GM18909 (cell line): Measurements from ENCODE around the gene PIP5K1B.

ENCODE experiments used
- ATAC-seq: cut with Tn5 transposase; IDR thresholded peaks from one replicate; pipeline ENCODE4 v1.9.1; 2021; ENCODE audit warnings: mild to moderate bottlenecking; ENCODE audit not compliant: unreplicated experiment, poor library complexity

PIP5K1B gene

GRCh38 chr9:68841276-68842052 lies 136.4 kb downstream of the PIP5K1B start:
- ATAC-seq, result no peak

- no peak for ATAC-seq
These were observed 137.5 kb downstream of the PIP5K1B start for GRCh38 chr9:68842568-68842967.

DNA sequence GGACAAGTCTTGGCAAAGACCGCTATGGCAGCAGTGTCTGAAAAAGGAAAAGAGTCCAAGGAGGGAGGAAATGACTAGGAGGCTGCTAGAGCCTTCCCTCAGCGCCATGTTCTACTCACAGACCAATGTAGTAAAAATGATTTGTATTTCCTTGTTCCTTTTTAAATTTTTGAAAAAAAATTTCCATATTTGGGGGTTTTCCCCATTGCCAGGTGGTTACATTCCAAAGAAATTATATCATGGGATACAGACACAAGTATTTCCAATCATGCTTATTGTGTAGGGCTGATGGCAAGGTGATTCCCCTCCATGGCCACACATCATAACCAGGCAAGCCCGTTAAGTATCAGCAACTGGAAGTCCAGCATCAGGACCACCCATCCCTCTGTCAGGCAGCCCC lies 138.2 kb downstream of the PIP5K1B start:
- ATAC-seq, result no peak

GRCh38 chr9:68844157-68844556 lies 139.1 kb downstream of the PIP5K1B start:
- ATAC-seq, result no peak

- ATAC-seq, result peak; percentile 65
These were observed 139.9 kb downstream of the PIP5K1B start for GRCh38 chr9:68844631-68845612.

- peak; percentile 51 for ATAC-seq
These were observed 142.7 kb downstream of the PIP5K1B start for GRCh38 chr9:68847765-68848164.

- no peak for ATAC-seq
These were observed 146.6 kb downstream of the PIP5K1B start for GRCh38 chr9:68851657-68852056.

DNA sequence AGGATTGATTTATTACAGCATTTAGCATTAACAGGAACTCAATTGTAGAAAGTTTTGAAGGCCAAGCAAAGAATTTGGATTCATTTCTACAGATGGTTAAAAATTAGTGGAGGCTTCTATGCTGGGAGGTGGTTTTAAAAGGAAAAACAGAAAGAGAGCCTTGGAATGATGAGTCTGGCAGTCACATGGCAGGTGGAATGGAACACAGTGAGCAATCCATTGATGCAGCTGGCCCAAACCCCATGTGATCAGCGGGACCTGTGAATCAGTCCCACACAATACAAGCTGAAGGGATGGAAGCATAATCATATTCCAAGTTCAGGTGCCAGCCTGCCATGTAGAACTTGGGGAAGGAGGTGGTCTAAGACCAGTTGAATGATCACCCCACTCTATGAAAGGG lies 147.9 kb downstream of the PIP5K1B start:
- ATAC-seq, result no peak

GRCh38 chr9:68859347-68859746 lies 154.3 kb downstream of the PIP5K1B start:
- no peak for ATAC-seq

- ATAC-seq, result no peak
These were observed 155.4 kb downstream of the PIP5K1B start for GRCh38 chr9:68860419-68860818.

GRCh38 chr9:68861436-68861835 lies 156.4 kb downstream of the PIP5K1B start:
- no peak for ATAC-seq

DNA sequence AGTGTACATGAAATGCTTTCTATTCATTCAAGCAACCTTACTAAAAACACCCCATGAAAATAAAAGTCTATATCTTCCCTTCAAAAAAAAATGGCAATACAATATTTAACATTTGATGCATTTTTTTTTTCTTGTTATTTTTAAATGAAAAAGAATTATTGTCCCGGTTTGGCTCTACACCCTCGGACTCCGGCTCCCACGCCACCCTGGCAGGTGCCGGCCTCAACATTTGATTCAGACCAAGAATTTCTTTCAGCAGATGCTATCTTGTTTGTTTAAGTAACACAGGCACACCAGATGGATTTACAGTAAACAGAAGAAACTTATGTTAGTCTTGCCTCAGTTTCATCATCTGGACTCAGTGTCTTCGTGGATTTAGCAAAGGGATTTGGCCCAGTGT lies 162.0 kb downstream of the PIP5K1B start:
- ATAC-seq, result no peak

DNA sequence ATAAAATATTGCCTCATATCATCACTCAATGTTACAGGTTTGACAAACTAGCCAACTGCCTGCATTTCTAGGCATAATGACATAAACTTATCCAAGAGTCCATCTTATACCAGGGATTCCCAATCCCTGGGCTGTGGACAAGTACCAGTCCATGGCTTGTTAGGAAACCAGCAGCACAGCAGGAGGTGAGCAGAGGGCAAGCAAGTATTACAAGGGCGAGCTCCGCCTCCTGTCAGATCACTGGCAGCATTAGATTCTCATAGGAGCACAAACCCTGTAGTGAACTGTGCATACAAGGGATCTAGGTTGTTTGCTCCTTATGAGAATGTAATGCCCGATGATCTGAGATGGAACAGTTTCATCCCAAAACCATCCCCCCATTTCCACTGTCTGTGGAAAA lies 164.0 kb downstream of the PIP5K1B start:
- no peak for ATAC-seq

DNA sequence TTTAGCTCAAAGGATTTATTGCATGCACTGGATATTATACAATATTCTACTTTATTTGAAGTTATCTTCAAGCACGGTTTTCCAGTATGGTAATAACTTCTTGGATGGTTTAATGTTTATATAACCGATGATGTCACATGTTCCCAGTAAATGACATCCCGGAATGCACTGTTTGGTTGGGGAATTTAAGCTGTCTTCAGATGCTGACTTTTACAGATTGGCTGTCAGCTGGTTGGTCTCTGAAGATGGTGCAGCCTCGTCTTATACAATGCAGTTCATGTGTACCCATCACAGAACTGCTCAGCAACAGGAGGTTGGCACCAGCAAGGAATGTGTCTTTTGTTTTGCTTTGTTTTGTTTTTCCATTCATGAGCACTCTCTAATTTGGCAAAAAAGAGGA lies 165.0 kb downstream of the PIP5K1B start:
- ATAC-seq, result no peak

DNA sequence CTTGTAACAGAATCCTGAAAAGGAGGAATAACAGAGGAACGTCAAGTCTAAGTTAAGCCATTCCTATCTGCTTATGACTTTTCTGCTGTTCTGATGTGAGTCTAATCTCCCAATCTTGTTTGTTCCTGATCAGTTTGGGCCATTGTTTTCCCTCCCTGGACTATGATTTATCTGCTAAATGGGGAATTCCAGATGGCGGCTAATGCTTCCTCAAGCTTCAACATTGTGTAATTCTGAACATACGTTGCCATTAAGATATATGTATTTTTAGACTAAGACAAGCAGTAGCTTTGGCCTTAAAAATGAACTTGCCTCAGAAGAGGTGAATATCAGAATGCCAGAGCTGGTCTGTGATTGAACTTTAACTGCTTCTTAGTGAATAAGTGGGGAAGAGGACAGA lies 166.2 kb downstream of the PIP5K1B start:
- ATAC-seq, result no peak

DNA sequence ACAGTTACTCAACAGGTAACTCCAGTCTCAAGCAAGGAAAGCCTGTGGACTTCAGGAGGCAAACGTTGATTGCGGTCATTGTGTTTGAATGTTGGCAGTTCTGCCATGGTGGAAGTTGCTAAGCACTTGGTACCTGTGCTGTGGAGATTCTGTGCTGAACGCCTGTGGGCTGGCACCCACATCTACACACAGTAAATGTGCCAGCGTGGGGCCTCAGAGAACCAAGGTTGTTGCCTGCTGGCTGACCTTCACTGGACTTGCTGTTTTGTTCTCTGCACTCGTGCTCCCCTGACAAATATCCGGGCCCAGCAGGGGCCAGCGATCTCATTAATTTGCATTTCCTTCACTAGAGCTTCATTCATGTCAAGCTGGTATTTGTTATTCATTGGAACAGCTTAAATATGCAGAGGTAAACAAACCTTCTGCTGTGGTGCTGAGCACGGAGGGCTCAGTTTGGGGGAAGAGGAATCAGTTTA lies 167.0 kb downstream of the PIP5K1B start:
- ATAC-seq, result no peak

DNA sequence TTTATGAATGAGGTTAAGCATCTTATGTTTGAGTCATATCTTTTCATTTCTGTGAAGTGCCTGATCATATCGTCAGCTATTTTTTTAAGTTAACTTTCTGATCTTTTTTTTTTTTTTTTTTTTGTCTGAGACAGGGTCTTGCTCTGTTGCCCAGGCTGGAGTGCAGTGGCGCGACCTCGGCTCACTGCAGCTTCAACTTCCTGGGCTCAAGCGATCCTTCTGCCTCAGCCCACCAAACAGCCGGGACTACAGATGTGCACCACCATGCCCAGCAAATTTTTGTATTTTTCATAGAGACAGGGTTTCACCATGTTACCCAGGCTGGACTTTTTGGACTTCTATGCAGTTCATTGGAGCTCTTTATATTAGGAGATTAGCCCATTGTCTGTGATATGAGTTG lies 168.1 kb downstream of the PIP5K1B start:
- ATAC-seq, result no peak

DNA sequence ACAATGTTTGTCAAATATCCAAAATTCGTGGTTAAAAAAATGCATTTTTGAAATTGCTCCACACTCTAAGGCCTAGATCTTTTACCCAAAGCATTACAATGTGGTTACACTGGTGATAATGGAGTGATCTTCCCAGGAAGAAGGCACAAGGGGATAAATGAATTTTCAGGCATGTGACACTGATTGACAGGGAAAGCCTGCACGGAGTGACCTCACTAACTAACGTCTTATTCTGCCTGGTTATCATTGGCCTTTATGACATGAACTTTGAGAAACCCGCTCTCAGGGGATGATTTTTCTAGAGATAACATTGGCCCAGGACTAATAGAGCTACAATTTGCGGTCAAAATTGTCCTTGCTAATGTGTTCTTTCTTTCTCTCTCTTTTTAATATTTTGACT lies 171.2 kb downstream of the PIP5K1B start:
- no peak for ATAC-seq

GRCh38 chr9:68876681-68877080 lies 171.6 kb downstream of the PIP5K1B start:
- no peak for ATAC-seq

- no peak for ATAC-seq
These were observed 172.2 kb downstream of the PIP5K1B start for GRCh38 chr9:68877219-68877618.

DNA sequence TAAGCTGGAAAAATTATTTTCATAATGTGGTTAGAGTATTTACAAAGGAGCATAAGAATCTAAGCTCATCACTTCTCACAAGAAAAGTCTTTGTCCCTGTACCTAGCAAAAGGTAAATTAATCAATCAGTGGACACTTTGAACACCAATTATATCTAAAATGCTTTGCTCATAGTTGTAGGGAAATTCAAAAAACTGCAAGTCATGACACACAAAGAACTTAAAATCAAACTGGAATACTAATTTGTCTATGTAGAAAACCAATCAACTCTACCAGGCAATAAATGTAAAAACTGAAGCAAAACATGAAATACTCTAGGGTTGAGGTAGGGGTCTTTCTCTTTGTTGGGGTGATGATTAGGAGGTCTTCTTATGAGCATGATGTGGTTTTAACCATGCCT lies 173.4 kb downstream of the PIP5K1B start:
- ATAC-seq, result no peak
